K562 (cell line): ENCODE data around the gene PNPLA8. TPM values are rescaled to one million over a fixed set of nuclear protein-coding genes. Genes with fewer than 3 reads are reported as not detected.

ENCODE experiments used
- AFF4 ChIP-seq: sonication (generic); formaldehyde crosslinking; IDR thresholded peaks from 2 replicates; pipeline ENCODE4 v1.8.0; 2023; ENCODE audit warnings: mild to moderate bottlenecking, missing genetic modification reagents
- ARID1B ChIP-seq: fragments of 450-650 bp; IDR thresholded peaks from 2 replicates; pipeline ENCODE4 v1.6.1; 2016; ENCODE audit warnings: antibody characterized with exemption, mild to moderate bottlenecking, inconsistent platforms
- BHLHE40 ChIP-seq: IDR thresholded peaks from 2 replicates; pipeline ENCODE4 v1.6.1; 2011; ENCODE audit warnings: low read length, improper control_type of control experiment
- CXXC5 ChIP-seq: fragments of 250-450 bp; sonication (Bioruptor Pico); IDR thresholded peaks from 2 replicates; pipeline ENCODE4 v1.8.0; 2022; ENCODE audit warnings: inconsistent platforms, mild to moderate bottlenecking, moderate library complexity
- DDX20 ChIP-seq: fragments of 450-650 bp; IDR thresholded peaks from 2 replicates; pipeline ENCODE4 v1.6.1; 2016; ENCODE audit warnings: missing genetic modification characterization, low read depth, mild to moderate bottlenecking, missing compliant biosample characterization, moderate library complexity
- EP300 ChIP-seq: IDR thresholded peaks from 2 replicates; pipeline ENCODE4 v1.6.1; 2012; ENCODE audit warnings: low read length, improper control_type of control experiment
- HEY1 ChIP-seq: fragments of 250-450 bp; sonication (Bioruptor Pico); IDR thresholded peaks from 2 replicates; pipeline ENCODE4 v1.5.0; 2020; ENCODE audit warnings: mild to moderate bottlenecking, moderate library complexity, borderline replicate concordance
- KDM5B ChIP-seq: fragments of 200-600 bp; sonication (generic); IDR thresholded peaks from 2 replicates; pipeline ENCODE4 v1.6.1; 2012; ENCODE audit warnings: low read depth, mild to moderate bottlenecking, moderate library complexity, low read length, control low read depth, inconsistent platforms; ENCODE audit not compliant: insufficient replicate concordance
- L3MBTL2 ChIP-seq: fragments of 450-650 bp; IDR thresholded peaks from 2 replicates; pipeline ENCODE4 v1.6.1; 2016; ENCODE audit warnings: mild to moderate bottlenecking, moderate library complexity
- LCOR ChIP-seq: sonication (generic); formaldehyde crosslinking; IDR thresholded peaks from 2 replicates; pipeline ENCODE4 v1.8.0; 2022; ENCODE audit warnings: mild to moderate bottlenecking, missing genetic modification reagents
- PML ChIP-seq: IDR thresholded peaks from 2 replicates; pipeline ENCODE4 v1.6.1; 2012; ENCODE audit warnings: low read length, inconsistent platforms
- SMARCB1 ChIP-seq: IDR thresholded peaks from 2 replicates; pipeline ENCODE4 v1.6.1; 2011; ENCODE audit warnings: improper control_type of control experiment, low read depth; ENCODE audit not compliant: insufficient read length
- SPI1 ChIP-seq: IDR thresholded peaks from 2 replicates; pipeline ENCODE4 v1.6.1; 2011; ENCODE audit warnings: low read depth, low read length, control low read depth, borderline replicate concordance
- TEAD4 ChIP-seq, 2 experiments: sonication (generic) in 1 of 2; formaldehyde crosslinking in 1 of 2; IDR thresholded peaks; 2 replicates each; pipeline versions ENCODE4 v1.6.1 to v1.8.0; 2012 to 2022; ENCODE audit warnings: borderline replicate concordance in 1 of 2, inconsistent platforms in 1 of 2, low read length in 1 of 2, mild to moderate bottlenecking in 1 of 2, missing genetic modification reagents in 1 of 2
- TFAM ChIP-seq: fragments of 250-450 bp; sonication (Bioruptor Pico); conservative IDR thresholded peaks from 2 replicates; pipeline ENCODE4 v1.5.0; 2021; ENCODE audit warnings: mild to moderate bottlenecking, moderate library complexity
- UBTF ChIP-seq, 2 experiments: IDR thresholded peaks; 2 replicates each; pipeline ENCODE4 v1.6.1; 2012; ENCODE audit warnings: improper control_type of control experiment in 2 of 2, low read depth in 2 of 2, low read length in 2 of 2, borderline replicate concordance in 1 of 2
- ZBTB7A ChIP-seq: IDR thresholded peaks from 2 replicates; pipeline ENCODE4 v1.6.1; 2011; ENCODE audit warnings: low read depth, mild to moderate bottlenecking, low read length, moderate library complexity, borderline replicate concordance; ENCODE audit not compliant: control insufficient read depth
- ZNF395 ChIP-seq: fragments of 200-800 bp; sonication (Bioruptor generic); IDR thresholded peaks from 2 replicates; pipeline ENCODE4 v1.6.1; 2017; ENCODE audit warnings: missing genetic modification characterization, missing compliant biosample characterization
- ZNF589 ChIP-seq: fragments of 200-800 bp; sonication (Bioruptor generic); IDR thresholded peaks from 2 replicates; pipeline ENCODE4 v1.6.1; 2016; ENCODE audit warnings: low read depth, missing genetic modification characterization, missing compliant biosample characterization
- polyA plus RNA-seq, 8 experiments: library from polyadenylated mRNA; depleted of rRNA in 4 of 8; stranded (reverse) in 5 of 8; unstranded in 3 of 8; fragments of >200 nt; fragmentation: Nextera tagmentation in 2 of 8; fragmentation: Illumina TruSeq in 1 of 8; extraction: Ambion mirVana in 2 of 8; extraction: Trizol in 1 of 8; gene quantifications; 2 replicates each; pipeline versions ENCODE4 v1.2.1 to v1.2.3, GENCODE V29; 2011 to 2014; ENCODE audit warnings: inconsistent platforms in 1 of 8, missing spikeins in 1 of 8
- total RNA-seq, 7 experiments: library from RNA; depleted of rRNA in 6 of 7; stranded (reverse); fragments of >200 nt in 6 of 7; fragmentation: Illumina TruSeq in 2 of 7; extraction: Trizol in 2 of 7; gene quantifications; 2 replicates each; pipeline versions ENCODE4 v1.2.1 to v1.2.3, GENCODE V29; 2011 to 2021; ENCODE audit warnings: low replicate concordance in 1 of 7

PNPLA8 gene
- total and polyA plus RNA-seq, 9 of the 15 experiments (the other 6 are each of a cell fraction or from before 2014, with no cell fraction given) = 12.8 to 27.6 (median 16.3) TPM

- TF ChIP-seq AFF4 (CRISPR knock-in tag) = peak; percentile 93
- TF ChIP-seq DDX20 (tag) = no peak
- 0 out of 2 replicates have a peak, but pooled peaks have one; percentile 16 for TF ChIP-seq TEAD4 (IDR thresholded peaks at IDR 0.05; ENCODE audit: low read length)
- TF ChIP-seq TEAD4 (CRISPR knock-in tag; IDR thresholded peaks at IDR 0.05; ENCODE audit: borderline replicate concordance) = peak; percentile 20; the same call in 1 of the 2 replicates
- TF ChIP-seq TFAM (CRISPR knock-in tag) = no peak
- TF ChIP-seq EP300 = peak; percentile 66
- TF ChIP-seq L3MBTL2 = peak; percentile 100
- peak; percentile 97 for TF ChIP-seq BHLHE40
- TF ChIP-seq UBTF (IDR thresholded peaks at IDR 0.05; ENCODE audit: borderline replicate concordance in 1 of 2, low read depth in 2 of 2, low read length in 2 of 2) = peak; percentile 76 to 94
- peak; percentile 84 for TF ChIP-seq CXXC5 (CRISPR knock-in tag)
- TF ChIP-seq SMARCB1 = no peak
- TF ChIP-seq PML = peak; percentile 86
- peak; percentile 87 for TF ChIP-seq KDM5B
- TF ChIP-seq ZNF395 (CRISPR knock-in tag) = peak; percentile 51; the same call in 1 of the 2 replicates
- peak; percentile 89 for TF ChIP-seq ZBTB7A
- TF ChIP-seq HEY1 (CRISPR knock-in tag) = peak; percentile 75; the same call in 1 of the 2 replicates
- peak; percentile 99 for TF ChIP-seq LCOR (CRISPR knock-in tag)
- TF ChIP-seq SPI1 = peak; percentile 81
- peak; percentile 36; the same call in 1 of the 2 replicates for TF ChIP-seq ARID1B
- 0 out of 2 replicates have a peak, but pooled peaks have one; percentile 66 for TF ChIP-seq ZNF589 (CRISPR knock-in tag)
Observed at GRCh38 chr7:108569381-108570145, 43.6 kb upstream of the PNPLA8 start, which contains the start of the genes DNAJB9 and THAP5 (continued).
